ENCODE data around the gene TRIM69.

DNA sequence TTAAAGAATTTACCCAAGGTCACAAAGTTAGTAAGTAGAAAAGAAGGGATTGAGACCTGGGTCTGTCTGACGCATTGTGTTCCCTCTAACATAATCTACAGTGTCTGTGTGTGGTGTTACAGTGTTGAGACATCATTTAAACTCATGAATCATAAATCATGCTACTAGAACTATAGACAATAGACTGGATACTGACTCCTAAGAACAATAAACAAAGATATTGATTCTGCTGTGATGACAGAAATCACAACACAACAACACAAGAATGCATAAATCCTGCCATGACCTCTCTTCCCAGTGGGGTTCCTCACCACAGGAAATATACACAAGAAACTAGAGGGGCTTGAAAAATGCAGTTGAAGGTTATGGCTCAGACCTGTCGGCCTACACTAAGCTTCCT lies 44.3 kb downstream of the TRIM69 start:
- TF ChIP-seq, protein P1, sequence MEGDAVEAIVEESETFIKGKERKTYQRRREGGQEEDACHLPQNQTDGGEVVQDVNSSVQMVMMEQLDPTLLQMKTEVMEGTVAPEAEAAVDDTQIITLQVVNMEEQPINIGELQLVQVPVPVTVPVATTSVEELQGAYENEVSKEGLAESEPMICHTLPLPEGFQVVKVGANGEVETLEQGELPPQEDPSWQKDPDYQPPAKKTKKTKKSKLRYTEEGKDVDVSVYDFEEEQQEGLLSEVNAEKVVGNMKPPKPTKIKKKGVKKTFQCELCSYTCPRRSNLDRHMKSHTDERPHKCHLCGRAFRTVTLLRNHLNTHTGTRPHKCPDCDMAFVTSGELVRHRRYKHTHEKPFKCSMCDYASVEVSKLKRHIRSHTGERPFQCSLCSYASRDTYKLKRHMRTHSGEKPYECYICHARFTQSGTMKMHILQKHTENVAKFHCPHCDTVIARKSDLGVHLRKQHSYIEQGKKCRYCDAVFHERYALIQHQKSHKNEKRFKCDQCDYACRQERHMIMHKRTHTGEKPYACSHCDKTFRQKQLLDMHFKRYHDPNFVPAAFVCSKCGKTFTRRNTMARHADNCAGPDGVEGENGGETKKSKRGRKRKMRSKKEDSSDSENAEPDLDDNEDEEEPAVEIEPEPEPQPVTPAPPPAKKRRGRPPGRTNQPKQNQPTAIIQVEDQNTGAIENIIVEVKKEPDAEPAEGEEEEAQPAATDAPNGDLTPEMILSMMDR (IDR thresholded peaks at IDR 0.05): no peak
- no peak for TF ChIP-seq POLR2AphosphoS5 (IDR thresholded peaks at IDR 0.05)
